SK-N-MC (cell line): Measurements from ENCODE around the gene GSG1L.

ENCODE experiments used
- EZH2 ChIP-seq: fragments of 200-600 bp; sonication (generic); IDR thresholded peaks from one replicate; pipeline ENCODE4 v1.6.1; 2017; ENCODE audit warnings: antibody characterized with exemption
- POLR2AphosphoS5 ChIP-seq: IDR thresholded peaks from 2 replicates; pipeline ENCODE4 v1.6.1; 2012; ENCODE audit warnings: mild to moderate bottlenecking, low read depth, low read length, borderline replicate concordance

DNA sequence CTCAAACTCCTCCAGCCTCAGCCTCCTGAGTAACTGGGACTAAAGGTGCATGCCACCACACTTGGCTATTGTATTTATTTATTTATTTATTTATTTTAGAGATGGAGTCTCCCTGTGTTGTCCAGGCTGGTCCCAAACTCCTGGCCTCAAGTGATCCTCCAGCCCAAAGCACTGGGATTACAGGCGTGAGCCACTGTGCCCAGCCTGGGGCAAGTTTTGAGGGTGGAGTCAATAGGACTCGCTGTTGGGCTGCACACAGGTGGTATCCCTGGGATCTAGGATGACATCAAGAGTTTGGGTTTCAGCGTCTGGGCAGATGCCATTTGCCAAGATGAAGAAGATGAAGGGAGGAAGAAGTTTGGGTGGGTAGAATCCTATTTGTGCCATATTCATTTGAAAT, 213.9 kb downstream of the GSG1L start:
- TF ChIP-seq EZH2 (no peak), POLR2AphosphoS5 (no peak)
